ENCODE measurements around the gene CPT1C.

GRCh38 chr19:49749055-49749716, 58.3 kb downstream of the CPT1C start:
- TF ChIP-seq CTCF (IDR thresholded peaks at IDR 0.05; ENCODE audit: low read depth, low read length, poor library complexity, severe bottlenecking) (no peak), EZH2phosphoT487 (IDR thresholded peaks at IDR 0.05; ENCODE audit: borderline replicate concordance, low read length) (no peak)
